Suppressor macrophage treated with lipopolysaccharide for 4 hours (primary cell): ENCODE results near the gene OR4M1.
"Not testable (repeated sequence)": the region's sequence is repeated elsewhere in the genome, so short reads cannot be mapped to it uniquely, and the experiment has no call there.

Experiments used
- DNase-seq: peaks from one replicate; pipeline ENCODE4 v3.0.0-alpha.2; 2020

OR4M1 gene

GRCh38 chr14:19773204-19773603 lies at the start of gene OR4M1:
TSS of gene OR4M1 (plus strand) at chr14:19773504. CDS start at chr14:19780323, 6,819 bp downstream.
- DNase-seq, result not testable (repeated sequence)

GRCh38 chr14:19729359-19729758 lies 43.9 kb upstream of the OR4M1 start:
- no peak for DNase-seq

- no peak for DNase-seq
These were observed 43.5 kb upstream of the OR4M1 start for GRCh38 chr14:19729763-19730162.

GRCh38 chr14:19733893-19734292 lies 39.4 kb upstream of the OR4M1 start:
- DNase-seq, result not testable (repeated sequence)

GRCh38 chr14:19743256-19743655 lies 30.0 kb upstream of the OR4M1 start, which contains the start of gene OR4Q3:
TSS of gene OR4Q3 (plus strand) at chr14:19743571.
- no peak for DNase-seq

- DNase-seq, result not testable (repeated sequence)
These were observed 21.0 kb upstream of the OR4M1 start for GRCh38 chr14:19752316-19752715.

GRCh38 chr14:19754172-19754571 lies 19.1 kb upstream of the OR4M1 start:
- no peak for DNase-seq

GRCh38 chr14:19771491-19771890 lies 1.8 kb upstream of the OR4M1 start:
- DNase-seq, result not testable (repeated sequence)

GRCh38 chr14:19771895-19772430 lies 1.3 kb upstream of the OR4M1 start:
- DNase-seq, result peak; percentile 2

- peak; percentile 9 for DNase-seq
These were observed 850 bp upstream of the OR4M1 start for GRCh38 chr14:19772454-19772853.

GRCh38 chr14:19775587-19775986 lies 2.3 kb downstream of the OR4M1 start:
- no peak for DNase-seq

GRCh38 chr14:19785848-19786247 lies 12.5 kb downstream of the OR4M1 start:
- DNase-seq, result not testable (repeated sequence)

- DNase-seq, result not testable (repeated sequence)
These were observed 14.0 kb downstream of the OR4M1 start for GRCh38 chr14:19787318-19787717.

GRCh38 chr14:19788150-19788549 lies 14.8 kb downstream of the OR4M1 start:
- DNase-seq, result not testable (repeated sequence)

- DNase-seq, result not testable (repeated sequence)
These were observed 23.3 kb downstream of the OR4M1 start for GRCh38 chr14:19796520-19797108.

GRCh38 chr14:19799880-19800279 lies 26.6 kb downstream of the OR4M1 start:
- DNase-seq, result no peak

GRCh38 chr14:19800282-19801117 lies 27.2 kb downstream of the OR4M1 start:
- no peak for DNase-seq

- DNase-seq, result no peak
These were observed 27.8 kb downstream of the OR4M1 start for GRCh38 chr14:19801118-19801464.

GRCh38 chr14:19803470-19803869 lies 30.2 kb downstream of the OR4M1 start, which contains the start of gene OR4N2:
TSS of gene OR4N2 (plus strand) at chr14:19803770. CDS start at chr14:19827449, 23,679 bp downstream.
- not testable (repeated sequence) for DNase-seq

- not testable (repeated sequence) for DNase-seq
These were observed 40.0 kb downstream of the OR4M1 start for GRCh38 chr14:19813171-19813920.

- DNase-seq, result not testable (repeated sequence)
These were observed 46.6 kb downstream of the OR4M1 start for GRCh38 chr14:19819879-19820278.

- DNase-seq, result not testable (repeated sequence)
These were observed 47.7 kb downstream of the OR4M1 start for GRCh38 chr14:19821016-19821415.

GRCh38 chr14:19823178-19823577 lies 49.9 kb downstream of the OR4M1 start:
- no peak for DNase-seq
